ENCODE data around the gene CCT2.

DNA sequence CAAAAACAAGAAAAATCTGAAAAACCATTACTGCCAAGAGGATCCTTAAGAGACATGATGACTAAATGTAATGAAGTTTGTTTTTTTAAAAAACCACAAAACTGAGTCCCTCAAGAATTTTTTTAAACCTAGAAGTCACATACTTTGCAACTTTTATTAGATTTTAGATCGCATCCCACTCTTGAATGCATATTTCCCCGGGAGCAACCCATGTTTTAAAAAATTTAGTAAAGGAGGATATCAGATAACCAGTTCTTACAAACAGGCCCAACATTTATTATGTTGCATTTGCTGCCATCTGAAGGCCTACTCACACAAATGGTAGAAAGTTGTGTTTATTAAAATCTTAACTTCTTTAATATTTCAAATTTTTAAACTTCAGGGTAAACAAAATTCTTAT, 44.3 kb upstream of the CCT2 start:
- TF ChIP-seq, protein P1, sequence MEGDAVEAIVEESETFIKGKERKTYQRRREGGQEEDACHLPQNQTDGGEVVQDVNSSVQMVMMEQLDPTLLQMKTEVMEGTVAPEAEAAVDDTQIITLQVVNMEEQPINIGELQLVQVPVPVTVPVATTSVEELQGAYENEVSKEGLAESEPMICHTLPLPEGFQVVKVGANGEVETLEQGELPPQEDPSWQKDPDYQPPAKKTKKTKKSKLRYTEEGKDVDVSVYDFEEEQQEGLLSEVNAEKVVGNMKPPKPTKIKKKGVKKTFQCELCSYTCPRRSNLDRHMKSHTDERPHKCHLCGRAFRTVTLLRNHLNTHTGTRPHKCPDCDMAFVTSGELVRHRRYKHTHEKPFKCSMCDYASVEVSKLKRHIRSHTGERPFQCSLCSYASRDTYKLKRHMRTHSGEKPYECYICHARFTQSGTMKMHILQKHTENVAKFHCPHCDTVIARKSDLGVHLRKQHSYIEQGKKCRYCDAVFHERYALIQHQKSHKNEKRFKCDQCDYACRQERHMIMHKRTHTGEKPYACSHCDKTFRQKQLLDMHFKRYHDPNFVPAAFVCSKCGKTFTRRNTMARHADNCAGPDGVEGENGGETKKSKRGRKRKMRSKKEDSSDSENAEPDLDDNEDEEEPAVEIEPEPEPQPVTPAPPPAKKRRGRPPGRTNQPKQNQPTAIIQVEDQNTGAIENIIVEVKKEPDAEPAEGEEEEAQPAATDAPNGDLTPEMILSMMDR (conservative IDR thresholded peaks at IDR 0.05; ENCODE audit: low read depth, low read length), result peak; percentile 40; the same call in 1 of the 2 replicates
- no peak for TF ChIP-seq EZH2 (IDR thresholded peaks at IDR 0.05; ENCODE audit: low read length, unreplicated experiment)
